WI38 (cell line): ENCODE measurements around the gene LAMTOR5.
"Not testable (repeated sequence)": the region's sequence is repeated elsewhere in the genome, so short reads cannot be mapped to it uniquely, and the experiment has no call there.

Experiments
- H3K4me3 ChIP-seq: 2 replicates; pipeline ENCODE4 v1.5.1; 2011; ENCODE audit warnings: low read depth, mild to moderate bottlenecking, control low read depth, low read length
- TF ChIP-seq, protein P1 (sequence below): IDR thresholded peaks from 2 replicates; pipeline ENCODE4 v1.5.1; 2012; ENCODE audit warnings: low read depth, mild to moderate bottlenecking, control low read depth, low read length

Gene LAMTOR5

GRCh38 chr1:110412576-110412975, 5.1 kb upstream of the LAMTOR5 start:
- TF ChIP-seq, protein P1, sequence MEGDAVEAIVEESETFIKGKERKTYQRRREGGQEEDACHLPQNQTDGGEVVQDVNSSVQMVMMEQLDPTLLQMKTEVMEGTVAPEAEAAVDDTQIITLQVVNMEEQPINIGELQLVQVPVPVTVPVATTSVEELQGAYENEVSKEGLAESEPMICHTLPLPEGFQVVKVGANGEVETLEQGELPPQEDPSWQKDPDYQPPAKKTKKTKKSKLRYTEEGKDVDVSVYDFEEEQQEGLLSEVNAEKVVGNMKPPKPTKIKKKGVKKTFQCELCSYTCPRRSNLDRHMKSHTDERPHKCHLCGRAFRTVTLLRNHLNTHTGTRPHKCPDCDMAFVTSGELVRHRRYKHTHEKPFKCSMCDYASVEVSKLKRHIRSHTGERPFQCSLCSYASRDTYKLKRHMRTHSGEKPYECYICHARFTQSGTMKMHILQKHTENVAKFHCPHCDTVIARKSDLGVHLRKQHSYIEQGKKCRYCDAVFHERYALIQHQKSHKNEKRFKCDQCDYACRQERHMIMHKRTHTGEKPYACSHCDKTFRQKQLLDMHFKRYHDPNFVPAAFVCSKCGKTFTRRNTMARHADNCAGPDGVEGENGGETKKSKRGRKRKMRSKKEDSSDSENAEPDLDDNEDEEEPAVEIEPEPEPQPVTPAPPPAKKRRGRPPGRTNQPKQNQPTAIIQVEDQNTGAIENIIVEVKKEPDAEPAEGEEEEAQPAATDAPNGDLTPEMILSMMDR, result peak; percentile 72
- no peak overlapping the region for H3K4me3 ChIP-seq

DNA sequence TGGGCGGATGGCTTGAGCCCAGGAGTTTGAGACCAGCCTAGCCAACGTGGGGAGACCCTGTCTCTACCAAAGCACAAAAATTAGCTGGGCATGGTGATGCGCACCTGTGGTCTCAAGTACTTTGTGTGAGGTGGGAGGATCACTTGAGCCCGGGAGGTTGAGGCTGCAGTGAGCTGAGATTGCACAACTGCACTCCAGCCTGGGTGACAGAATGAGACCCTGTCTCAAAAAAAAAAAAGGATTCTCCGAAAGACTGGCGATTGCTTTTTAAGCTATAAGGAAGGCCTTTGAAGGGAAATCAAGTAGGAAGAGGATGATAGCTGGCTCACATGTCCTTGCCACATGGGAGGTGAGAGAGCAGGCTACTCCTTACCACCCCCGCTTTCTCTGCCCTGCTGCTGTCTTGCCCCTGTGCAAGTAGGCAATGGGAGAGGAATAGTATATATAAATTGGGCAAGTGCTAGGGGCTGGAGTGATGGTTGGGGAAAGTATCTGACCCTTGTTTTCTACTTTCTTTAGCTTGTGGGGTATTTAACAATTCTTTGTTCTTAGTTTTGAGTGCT, 3.8 kb upstream of the LAMTOR5 start:
- TF ChIP-seq, protein P1, result no peak
- H3K4me3 ChIP-seq, result no peak overlapping the region

DNA sequence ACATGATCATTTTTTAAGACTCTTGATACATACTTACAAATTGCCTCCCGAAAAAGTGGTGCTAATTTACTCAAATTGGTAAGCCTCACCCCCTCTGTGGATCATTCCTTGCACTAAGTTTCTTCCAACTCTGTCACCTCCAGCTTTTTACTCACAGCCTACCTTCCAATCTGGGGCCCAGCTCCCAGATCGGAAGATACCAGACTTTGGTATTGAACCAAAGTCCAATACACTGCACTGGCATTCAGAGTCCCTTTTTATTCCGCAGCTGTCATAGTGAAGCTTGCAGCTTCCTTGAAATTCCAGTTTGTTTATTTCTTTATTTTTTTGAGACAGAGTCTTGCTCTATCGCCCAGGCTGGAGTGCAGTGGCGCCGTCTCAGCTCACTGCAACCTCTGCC, 1.8 kb upstream of the LAMTOR5 start:
- TF ChIP-seq, protein P1, result no peak
- no peak overlapping the region for H3K4me3 ChIP-seq

DNA sequence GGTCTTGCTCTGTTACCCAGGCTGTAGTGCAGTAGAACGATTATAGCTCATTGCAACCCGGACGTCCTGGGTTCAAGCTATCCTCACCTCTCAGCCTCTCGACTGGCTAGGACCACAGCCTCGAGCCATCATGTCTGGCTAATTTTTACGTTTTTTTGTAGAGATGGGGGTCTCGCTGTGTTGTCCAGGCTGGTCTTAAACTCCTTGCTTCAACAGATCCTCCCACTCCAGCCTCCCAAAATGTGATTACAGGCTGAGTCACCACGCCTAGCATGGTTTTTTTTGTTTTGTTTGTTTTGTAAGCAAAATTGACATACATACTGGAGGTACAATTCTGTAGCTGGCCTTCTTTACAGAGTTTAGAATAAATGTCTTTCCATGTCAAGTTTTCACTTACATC, 994 bp upstream of the LAMTOR5 start:
- TF ChIP-seq, protein P1, result no peak

DNA sequence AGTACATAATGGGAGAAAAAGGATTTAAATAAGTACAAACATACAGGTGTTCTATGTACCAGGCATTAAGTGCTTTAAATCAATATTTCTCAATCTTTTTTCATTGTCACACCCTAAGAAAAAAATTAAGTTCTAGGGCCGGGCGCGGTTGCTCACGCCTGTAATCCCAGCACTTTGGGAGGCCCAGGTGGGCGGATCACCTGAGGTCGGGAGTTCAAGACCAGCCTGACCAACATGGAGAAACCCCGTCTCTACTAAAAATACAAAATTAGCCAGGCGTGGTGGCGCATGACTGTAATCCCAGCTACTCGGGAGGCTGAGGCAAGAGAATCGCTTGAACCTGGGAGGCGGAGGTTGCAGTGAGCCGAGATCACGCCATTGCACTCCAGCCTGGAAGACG, 1.1 kb downstream of the LAMTOR5 start:
- peak overlapping the region; percentile 83 for H3K4me3 ChIP-seq

More for the DNA sequence above, 994 bp upstream of the LAMTOR5 start:
- no peak overlapping the region; the same call in 1 of the 2 replicates for H3K4me3 ChIP-seq

DNA sequence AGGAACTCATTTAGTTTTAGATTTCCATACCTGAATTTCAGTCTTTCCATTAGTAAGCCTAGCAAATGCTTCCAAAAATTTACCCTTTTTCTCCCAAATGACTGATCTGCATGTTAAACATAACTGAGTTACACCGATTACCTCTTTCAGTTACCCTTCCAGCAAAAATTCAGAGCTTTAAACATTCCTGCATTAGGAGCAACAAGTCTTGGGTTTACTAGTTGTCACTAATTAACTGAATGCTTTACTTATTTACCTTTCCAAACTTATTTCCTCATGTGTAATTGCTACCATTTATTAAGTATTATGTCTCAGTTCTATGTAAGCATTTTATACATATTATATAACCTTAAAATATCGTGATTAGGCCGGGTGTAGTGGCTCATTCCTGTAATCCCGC, 3.1 kb downstream of the LAMTOR5 start:
- TF ChIP-seq, protein P1, result no peak
- H3K4me3 ChIP-seq, result no peak overlapping the region

DNA sequence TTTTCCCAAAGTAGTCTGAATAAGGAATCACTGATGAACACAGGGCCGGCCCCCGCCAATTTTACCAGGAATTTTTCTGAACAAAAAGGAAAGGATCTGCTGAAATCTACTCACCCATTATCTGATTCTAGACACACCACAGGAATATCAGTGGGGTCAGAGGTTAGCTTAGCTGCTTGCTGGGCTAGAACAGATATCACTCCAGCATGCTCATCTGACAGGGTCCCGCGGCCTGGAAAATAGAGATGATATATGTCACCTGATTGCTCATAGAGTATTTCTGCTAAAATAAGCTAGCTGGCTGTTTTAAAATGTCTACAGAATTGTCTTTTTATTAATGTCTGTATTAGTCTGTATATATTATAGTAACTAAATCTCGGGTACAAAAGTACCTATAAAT, 3.7 kb downstream of the LAMTOR5 start:
- no peak overlapping the region for H3K4me3 ChIP-seq
- TF ChIP-seq, protein P1, result no peak

GRCh38 chr1:110396259-110396958, 11.1 kb downstream of the LAMTOR5 start:
- H3K4me3 ChIP-seq, result not testable (repeated sequence)
